ENCODE results near the gene NASP. TPM values are rescaled to one million over a fixed set of nuclear protein-coding genes. Genes with fewer than 3 reads are reported as not detected.

NASP gene
- total RNA-seq, 4 donors from 2014 or later: 45.8 to 98.3 (median 75.1) TPM

DNA sequence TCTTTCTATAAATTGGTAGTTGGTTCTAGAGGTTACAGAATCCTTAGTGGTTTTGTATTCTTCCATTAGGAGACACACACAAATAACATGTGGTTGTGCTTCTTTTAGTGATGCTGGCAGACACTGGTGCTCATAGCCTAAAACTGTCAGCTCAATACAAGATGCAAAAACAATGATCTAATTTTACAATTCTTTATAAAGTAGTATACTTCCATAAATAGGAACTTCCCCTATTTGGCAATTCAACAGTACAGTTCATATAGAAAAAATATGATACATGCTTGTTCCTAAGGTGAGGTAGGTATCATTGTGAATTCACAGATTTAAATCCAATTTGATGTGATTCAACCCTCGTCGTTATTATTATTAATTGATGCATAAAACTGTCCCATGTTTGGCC lies 60.8 kb downstream of the NASP start:
- Histone ChIP-seq H3K27ac (peak overlapping the region in 1 of 3 donors; percentile 14), H3K27me3 (no peaks in the 10 kb centered on the region)
- intact Hi-C loops (cut with DNase I): no loop called here

GRCh38 chr1:45647248-45648021 lies 63.6 kb downstream of the NASP start:
- Histone ChIP-seq H3K36me3 (peaks cover 17 to 25% of the 10 kb centered on the region in 2 donors), H3K27ac (no peak overlapping the region), H3K4me1 (peaks cover 0 to 4% of the 10 kb centered on the region in 2 donors), H3K9me3 (no peaks in the 10 kb centered on the region), H3K27me3 (no peaks in the 10 kb centered on the region), H3K4me3 (replicated peaks in 1 of 3) (no peak overlapping the region)
- DNase-seq: no peak
- 92% methylated on average over 9 of the region's 9 CpGs for WGBS, 2 donors
- intact Hi-C loops (cut with DNase I): no loop called here
- no peak for TF ChIP-seq CTCF (IDR thresholded peaks at IDR 0.05)
- TF ChIP-seq POLR2A (IDR thresholded peaks at IDR 0.05): no peak

More for the DNA sequence above, 60.8 kb downstream of the NASP start:
- Histone ChIP-seq H3K9me3 (no peaks in the 10 kb centered on the region), H3K4me3 (replicated peaks in 1 of 3) (no peak overlapping the region), H3K36me3 (peaks cover 20 to 22% of the 10 kb centered on the region in 2 donors), H3K4me1 (peaks cover 0 to 4% of the 10 kb centered on the region in 2 donors)
- WGBS, 2 donors: 92 to 93% methylated on average over 2 of the region's 2 CpGs
- DNase-seq: no peak
- TF ChIP-seq CTCF (IDR thresholded peaks at IDR 0.05) (no peak), POLR2A (IDR thresholded peaks at IDR 0.05) (no peak)

- H3K36me3 ChIP-seq: peaks cover 61 to 62% of the 10 kb centered on the region in 2 donors
- no peaks in the 10 kb centered on the region for H3K9me3 ChIP-seq
- DNase-seq: no peak
- no peaks in the 10 kb centered on the region for H3K4me1 ChIP-seq
- no peaks in the 10 kb centered on the region for H3K27me3 ChIP-seq
- intact Hi-C loops (cut with DNase I): no loop called here
- no peak overlapping the region for H3K27ac ChIP-seq
- no peak overlapping the region for H3K4me3 ChIP-seq (replicated peaks in 1 of 3)
- WGBS, 2 donors: 95% methylated on average over 12 of the region's 12 CpGs
- no peak for TF ChIP-seq POLR2A (IDR thresholded peaks at IDR 0.05)
Measured at GRCh38 chr1:45654540-45655280, 70.9 kb downstream of the NASP start.

- WGBS, 2 donors: 97 to 98% methylated on average over 3 of the region's 3 CpGs
- Histone ChIP-seq H3K27ac (no peak overlapping the region), H3K4me3 (replicated peaks in 1 of 3) (no peak overlapping the region), H3K36me3 (peaks cover 51 to 55% of the 10 kb centered on the region in 2 donors), H3K9me3 (no peaks in the 10 kb centered on the region), H3K27me3 (no peaks in the 10 kb centered on the region), H3K4me1 (no peaks in the 10 kb centered on the region)
- no peak for DNase-seq
- TF ChIP-seq CTCF (IDR thresholded peaks at IDR 0.05) (no peak), POLR2A (IDR thresholded peaks at IDR 0.05) (no peak)
- intact Hi-C loops (cut with DNase I): no loop called here
Measured at GRCh38 chr1:45656573-45657226, 72.9 kb downstream of the NASP start.

DNA sequence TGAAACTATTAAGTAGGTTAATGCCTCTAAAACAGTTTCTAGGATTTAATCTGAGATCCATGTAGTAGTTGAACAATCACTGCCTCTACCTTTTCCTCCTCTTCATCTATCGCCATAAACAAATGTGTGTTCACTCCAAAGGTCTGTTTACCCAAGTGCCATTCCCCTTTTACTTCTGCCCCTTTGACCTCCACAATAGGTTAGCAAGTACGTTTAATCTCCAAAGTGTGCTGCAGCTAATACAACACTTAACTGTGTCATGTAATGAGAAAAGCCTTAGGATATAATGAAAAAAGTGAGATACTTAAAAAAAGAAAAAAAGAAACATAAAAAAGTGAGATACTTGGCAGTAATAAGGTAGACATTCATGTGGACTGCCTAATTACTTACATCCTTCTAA lies 74.3 kb downstream of the NASP start:
- Histone ChIP-seq H3K27me3 (no peaks in the 10 kb centered on the region), H3K36me3 (peaks cover 51% of the 10 kb centered on the region in 2 donors), H3K9me3 (no peaks in the 10 kb centered on the region), H3K4me3 (replicated peaks in 1 of 3) (no peak overlapping the region), H3K4me1 (no peaks in the 10 kb centered on the region), H3K27ac (no peak overlapping the region)
- intact Hi-C loops (cut with DNase I): no loop called here
- no peak for DNase-seq
- WGBS, 2 donors: 84 to 88% methylated on average over 2 of the region's 2 CpGs
- no peak for TF ChIP-seq POLR2A (IDR thresholded peaks at IDR 0.05)
- no peak for TF ChIP-seq CTCF (IDR thresholded peaks at IDR 0.05)
